ENCODE measurements around the gene CFD.

GRCh38 chr19:852136-853013, 7.1 kb upstream of the CFD start, which contains the start of gene ELANE:
- TF ChIP-seq CTCF (IDR thresholded peaks at IDR 0.05) = no peak
- TF ChIP-seq POLR2AphosphoS5 (IDR thresholded peaks at IDR 0.05) = no peak
